ENCODE results near the gene SDR42E1.

GRCh38 chr16:82044585-82044911, 33.3 kb upstream of the SDR42E1 start:
- TF ChIP-seq SP1 (IDR thresholded peaks at IDR 0.05; ENCODE audit: low read depth) (no peak), ZNF274 (IDR thresholded peaks at IDR 0.05; ENCODE audit: low read depth, low read length) (no peak), CTCF (IDR thresholded peaks at IDR 0.05 in 2 of 3, conservative IDR thresholded peaks at IDR 0.05 in 1 of 3; ENCODE audit: borderline replicate concordance in 1 of 3, insufficient read depth in 1 of 3, low read depth in 2 of 3, low read length in 2 of 3) (no peak), EZH2 (IDR thresholded peaks at IDR 0.05) (no peak)
